ENCODE data around the gene MARCHF11.

MARCHF11 gene

DNA sequence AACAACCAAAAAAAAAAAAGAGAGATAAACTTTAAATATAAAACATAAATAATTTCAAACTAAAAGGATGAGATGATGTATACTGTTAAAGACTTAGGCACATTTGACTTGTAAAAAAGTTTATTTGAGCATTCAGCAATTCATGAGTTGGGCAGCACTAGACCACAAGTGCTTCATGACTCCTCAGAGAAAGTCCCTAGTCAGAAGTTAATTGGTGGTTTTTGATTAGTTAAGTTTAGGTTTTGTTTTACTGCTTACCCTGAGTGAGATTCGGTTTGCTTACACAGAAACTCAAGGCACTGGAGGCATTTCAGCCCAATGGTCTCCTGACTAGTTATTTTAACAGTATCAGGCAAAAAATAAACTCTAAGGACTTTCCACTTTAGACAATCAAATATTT is 129.2 kb downstream of the MARCHF11 start:
- DNase-seq: no peak

GRCh38 chr5:16049761-16050160 is 129.8 kb downstream of the MARCHF11 start:
- DNase-seq: no peak

DNA sequence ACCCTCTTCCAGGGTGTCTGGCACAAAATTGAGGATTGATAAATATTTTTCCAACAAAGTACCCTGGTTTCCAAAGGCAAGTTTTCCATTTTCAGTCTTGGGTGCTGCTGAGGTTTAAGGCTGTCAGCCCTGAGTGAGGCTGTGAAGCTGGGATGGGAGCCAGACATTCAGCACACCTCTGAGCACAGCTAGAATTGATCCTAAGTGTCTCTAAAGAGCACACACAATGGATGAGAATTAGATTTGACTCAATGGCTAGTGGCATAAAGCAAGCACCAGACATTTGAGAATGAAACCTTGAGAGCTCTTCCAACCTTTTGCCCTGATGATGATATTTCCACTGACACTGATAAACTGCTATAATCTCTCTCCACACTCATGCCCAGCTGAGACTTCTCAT is 131.5 kb downstream of the MARCHF11 start:
- no peak for DNase-seq

GRCh38 chr5:16043349-16043965 is 136.1 kb downstream of the MARCHF11 start:
- DNase-seq: no peak

- DNase-seq: no peak
Measured at GRCh38 chr5:16037121-16037845, 142.3 kb downstream of the MARCHF11 start.

GRCh38 chr5:16034319-16035001 is 145.1 kb downstream of the MARCHF11 start:
- DNase-seq: no peak

- no peak for DNase-seq
Measured at GRCh38 chr5:16033187-16033925, 146.2 kb downstream of the MARCHF11 start.

DNA sequence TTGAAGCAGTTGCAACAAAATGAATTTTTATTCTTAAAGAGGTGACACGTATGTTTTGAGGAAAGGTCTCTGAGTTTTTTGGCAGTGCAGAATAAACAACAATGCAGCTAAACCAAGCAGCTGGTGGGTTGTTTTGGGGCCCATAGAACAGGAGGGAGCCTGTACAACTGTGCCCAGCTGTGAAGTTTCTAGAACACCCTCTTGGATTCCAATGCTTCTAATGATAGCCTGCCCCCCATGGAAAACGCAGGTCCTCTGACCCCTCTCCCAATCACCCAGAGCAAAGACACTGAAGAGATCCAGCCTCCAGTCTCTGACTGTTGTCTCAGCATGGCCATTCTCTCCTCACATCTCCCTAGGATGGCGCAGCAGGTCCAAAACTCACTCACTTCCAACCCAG is 150.9 kb downstream of the MARCHF11 start:
- no peak for DNase-seq

- DNase-seq: no peak
Measured at GRCh38 chr5:16025681-16026080, 153.9 kb downstream of the MARCHF11 start.

GRCh38 chr5:16018970-16019369 is 160.6 kb downstream of the MARCHF11 start:
- DNase-seq: no peak

GRCh38 chr5:16017720-16018119 is 161.9 kb downstream of the MARCHF11 start:
- no peak for DNase-seq
